Activated CD8-positive, alpha-beta T cell treated with anti-CD3 and anti-CD28 coated beads for 36 hours (primary cell): ENCODE data around the gene RPS6KC1. TPM values are rescaled to one million over a fixed set of nuclear protein-coding genes. Genes with fewer than 3 reads are reported as not detected.

Experiments
- ATAC-seq: fragments of 200-7000 bp; cut with Tn5 transposase; one replicate; pipeline ENCODE4 v1.10.0; 2021; ENCODE audit warnings: mild to moderate bottlenecking, moderate library complexity
- CTCF ChIA-PET: fragments of 350-600 bp; sonication (Branson Sonifier 250); formaldehyde crosslinking; loops from one replicate; lab custom pipeline; 2021; ENCODE audit warnings: antibody characterized with exemption; lab: Charles Lee
- POLR2A ChIA-PET: fragments of 350-600 bp; sonication (Branson Sonifier 250); formaldehyde crosslinking; loops from one replicate; lab custom pipeline; 2021; ENCODE audit warnings: antibody characterized with exemption; lab: Charles Lee
- DNase-seq: peaks from one replicate; pipeline ENCODE4 v3.0.0-alpha.2; 2020
- H3K27ac Mint-ChIP-seq: one replicate; pipeline ENCODE4 v1.8.0; 2021; ENCODE audit warnings: mild to moderate bottlenecking, mixed read lengths
- H3K27me3 Mint-ChIP-seq: one replicate; pipeline ENCODE4 v1.8.0; 2021; ENCODE audit warnings: mixed read lengths
- H3K36me3 Mint-ChIP-seq: one replicate; pipeline ENCODE4 v1.8.0; 2021; ENCODE audit warnings: low read depth, mixed read lengths
- H3K4me1 Mint-ChIP-seq: one replicate; pipeline ENCODE4 v1.8.0; 2021; ENCODE audit warnings: low read depth, mixed read lengths
- H3K4me3 Mint-ChIP-seq: one replicate; pipeline ENCODE4 v1.8.0; 2021; ENCODE audit warnings: mild to moderate bottlenecking, moderate library complexity, mixed read lengths
- H3K9me3 Mint-ChIP-seq: one replicate; pipeline ENCODE4 v1.8.0; 2021; ENCODE audit warnings: mixed read lengths
- intact Hi-C: fragments of 100-400 bp; cut with micrococcal nuclease; formaldehyde crosslinking; loops from one replicate; pipeline ENCODE4 v1.10.0; 2022
- total RNA-seq, 2 experiments: library from RNA; stranded (reverse); gene quantifications; one replicate each; pipeline ENCODE4 v1.2.3, GENCODE V29; 2021
- TF ChIP-seq, protein P1 (sequence below): fragments of 200-600 bp; IDR thresholded peaks from one replicate; pipeline ENCODE4 v1.8.0; 2022; ENCODE audit warnings: antibody characterized with exemption, mild to moderate bottlenecking

RPS6KC1 gene
- total RNA-seq, 2 experiments from 2014 or later: 5.3 TPM

DNA sequence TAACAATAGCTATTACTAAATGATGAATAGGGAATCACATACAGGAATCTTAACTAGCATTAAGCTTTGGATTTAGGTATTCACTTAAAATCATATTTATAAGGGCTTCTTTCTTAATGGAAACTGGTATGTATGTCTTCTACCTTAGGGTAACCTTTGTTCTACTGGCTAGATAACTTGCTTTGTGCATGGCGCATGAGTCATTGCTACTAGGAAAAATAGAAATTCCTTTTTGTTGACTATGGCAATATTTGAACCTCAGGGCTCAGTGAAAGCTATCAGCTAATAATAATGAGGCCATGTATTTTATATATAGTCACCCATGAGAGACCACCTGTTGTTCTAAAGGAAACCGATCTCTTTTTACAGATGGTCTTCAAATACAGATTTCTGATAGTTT, 72.5 kb downstream of the RPS6KC1 start:
- Mint-ChIP-seq H3K4me1 (no peaks in the 10 kb centered on the region), H3K27ac (no peak overlapping the region), H3K27me3 (no peaks in the 10 kb centered on the region), H3K4me3 (no peak overlapping the region), H3K9me3 (no peaks in the 10 kb centered on the region), H3K36me3 (no peaks in the 10 kb centered on the region)
- TF ChIP-seq, protein P1, sequence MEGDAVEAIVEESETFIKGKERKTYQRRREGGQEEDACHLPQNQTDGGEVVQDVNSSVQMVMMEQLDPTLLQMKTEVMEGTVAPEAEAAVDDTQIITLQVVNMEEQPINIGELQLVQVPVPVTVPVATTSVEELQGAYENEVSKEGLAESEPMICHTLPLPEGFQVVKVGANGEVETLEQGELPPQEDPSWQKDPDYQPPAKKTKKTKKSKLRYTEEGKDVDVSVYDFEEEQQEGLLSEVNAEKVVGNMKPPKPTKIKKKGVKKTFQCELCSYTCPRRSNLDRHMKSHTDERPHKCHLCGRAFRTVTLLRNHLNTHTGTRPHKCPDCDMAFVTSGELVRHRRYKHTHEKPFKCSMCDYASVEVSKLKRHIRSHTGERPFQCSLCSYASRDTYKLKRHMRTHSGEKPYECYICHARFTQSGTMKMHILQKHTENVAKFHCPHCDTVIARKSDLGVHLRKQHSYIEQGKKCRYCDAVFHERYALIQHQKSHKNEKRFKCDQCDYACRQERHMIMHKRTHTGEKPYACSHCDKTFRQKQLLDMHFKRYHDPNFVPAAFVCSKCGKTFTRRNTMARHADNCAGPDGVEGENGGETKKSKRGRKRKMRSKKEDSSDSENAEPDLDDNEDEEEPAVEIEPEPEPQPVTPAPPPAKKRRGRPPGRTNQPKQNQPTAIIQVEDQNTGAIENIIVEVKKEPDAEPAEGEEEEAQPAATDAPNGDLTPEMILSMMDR: no peak
- ChIA-PET CTCF (interaction anchor here (0.8 to 2.6 kb wide), 9 partner anchors 9 to 1207 kb away, joined by 3 to 7 read pairs (median 6); no protein-coding TSS in a partner anchor), POLR2A (no interaction called here)
- intact Hi-C loops: no loop called here
- ATAC-seq: no peak
- DNase-seq: no peak

DNA sequence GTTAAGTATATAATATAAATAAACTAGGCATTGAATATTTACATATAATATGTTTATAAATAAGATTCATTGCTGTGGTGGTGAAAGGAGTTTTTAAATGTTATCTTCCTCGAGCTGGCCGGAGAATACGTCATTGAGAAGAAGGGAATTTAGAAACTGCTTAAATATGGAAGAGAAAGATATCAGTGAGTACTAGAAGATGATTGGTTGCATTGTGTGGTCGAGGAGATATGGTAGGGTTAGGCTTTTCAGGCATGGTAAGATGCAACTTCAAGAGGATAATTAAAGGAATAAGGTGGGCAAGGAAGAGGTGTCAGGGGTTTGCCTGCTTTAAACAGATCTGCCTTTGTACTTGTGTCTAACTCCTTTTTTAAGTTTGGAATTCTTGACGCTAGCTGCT, 73.5 kb downstream of the RPS6KC1 start:
- H3K36me3 Mint-ChIP-seq: no peaks in the 10 kb centered on the region
- ChIA-PET CTCF (interaction anchor here (1.8 kb wide), 1 partner anchor 1204 kb away, joined by 6 read pairs; no protein-coding TSS in a partner anchor), POLR2A (interaction anchor here (0.7 kb wide), 1 partner anchor 43 kb away, joined by 3 read pairs; no protein-coding TSS in a partner anchor)
- ATAC-seq (no peak), DNase-seq (no peak)
- H3K27me3 Mint-ChIP-seq: no peaks in the 10 kb centered on the region
- no peak overlapping the region for H3K4me3 Mint-ChIP-seq
- H3K27ac Mint-ChIP-seq: no peak overlapping the region
- intact Hi-C loops: no loop called here
- no peaks in the 10 kb centered on the region for H3K9me3 Mint-ChIP-seq
- no peaks in the 10 kb centered on the region for H3K4me1 Mint-ChIP-seq
- TF ChIP-seq, protein P1: no peak

DNA sequence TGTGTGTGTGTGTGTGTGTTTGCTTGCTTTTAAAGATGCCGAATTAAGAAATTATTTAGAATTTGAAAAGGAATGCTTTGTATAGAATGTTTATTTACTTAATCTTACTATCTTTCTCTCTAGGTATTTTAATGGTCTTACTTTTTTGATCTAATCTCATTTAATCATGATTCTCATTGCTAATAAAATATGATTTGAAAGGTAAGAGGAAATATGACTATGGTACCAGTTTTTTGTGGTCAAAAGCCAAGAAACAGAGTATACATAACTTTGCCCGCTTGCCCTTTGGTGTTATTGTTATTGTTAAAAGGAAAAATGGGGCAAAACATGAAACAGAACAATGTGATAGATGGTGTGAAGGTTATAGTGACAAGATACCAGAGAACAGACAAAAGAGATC, 74.6 kb downstream of the RPS6KC1 start:
- Mint-ChIP-seq H3K27ac (no peak overlapping the region), H3K27me3 (no peaks in the 10 kb centered on the region), H3K9me3 (no peaks in the 10 kb centered on the region), H3K4me1 (no peaks in the 10 kb centered on the region), H3K36me3 (no peaks in the 10 kb centered on the region), H3K4me3 (no peak overlapping the region)
- DNase-seq: no peak
- ChIA-PET CTCF (no interaction called here), POLR2A (no interaction called here)
- ATAC-seq: no peak
- TF ChIP-seq, protein P1: no peak
- intact Hi-C loops: no loop called here

DNA sequence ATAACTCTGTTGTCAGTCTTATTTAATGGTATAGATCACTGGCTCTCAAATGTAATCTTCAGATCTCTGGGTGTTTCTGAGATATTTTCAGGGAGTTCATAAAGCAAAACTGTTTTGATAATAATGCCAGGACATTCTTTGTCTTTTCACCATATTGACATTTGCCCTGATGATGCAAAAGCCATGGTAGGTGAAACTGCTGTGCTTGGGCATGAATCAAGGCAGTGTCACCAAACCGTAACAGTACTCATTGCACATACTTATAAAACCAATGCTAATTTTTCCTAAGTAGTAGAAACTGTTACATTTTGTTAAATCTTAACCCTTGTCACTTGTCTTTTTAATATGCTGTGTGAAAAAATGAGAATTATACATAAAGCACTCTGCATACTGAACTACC, 76.0 kb downstream of the RPS6KC1 start:
- ATAC-seq: no peak
- Mint-ChIP-seq H3K9me3 (no peaks in the 10 kb centered on the region), H3K27me3 (no peaks in the 10 kb centered on the region), H3K36me3 (no peaks in the 10 kb centered on the region), H3K27ac (no peak overlapping the region), H3K4me3 (no peak overlapping the region), H3K4me1 (no peaks in the 10 kb centered on the region)
- TF ChIP-seq, protein P1: no peak
- CTCF ChIA-PET: no interaction called here
- no peak for DNase-seq
- intact Hi-C loops: no loop called here
- POLR2A ChIA-PET: no interaction called here

DNA sequence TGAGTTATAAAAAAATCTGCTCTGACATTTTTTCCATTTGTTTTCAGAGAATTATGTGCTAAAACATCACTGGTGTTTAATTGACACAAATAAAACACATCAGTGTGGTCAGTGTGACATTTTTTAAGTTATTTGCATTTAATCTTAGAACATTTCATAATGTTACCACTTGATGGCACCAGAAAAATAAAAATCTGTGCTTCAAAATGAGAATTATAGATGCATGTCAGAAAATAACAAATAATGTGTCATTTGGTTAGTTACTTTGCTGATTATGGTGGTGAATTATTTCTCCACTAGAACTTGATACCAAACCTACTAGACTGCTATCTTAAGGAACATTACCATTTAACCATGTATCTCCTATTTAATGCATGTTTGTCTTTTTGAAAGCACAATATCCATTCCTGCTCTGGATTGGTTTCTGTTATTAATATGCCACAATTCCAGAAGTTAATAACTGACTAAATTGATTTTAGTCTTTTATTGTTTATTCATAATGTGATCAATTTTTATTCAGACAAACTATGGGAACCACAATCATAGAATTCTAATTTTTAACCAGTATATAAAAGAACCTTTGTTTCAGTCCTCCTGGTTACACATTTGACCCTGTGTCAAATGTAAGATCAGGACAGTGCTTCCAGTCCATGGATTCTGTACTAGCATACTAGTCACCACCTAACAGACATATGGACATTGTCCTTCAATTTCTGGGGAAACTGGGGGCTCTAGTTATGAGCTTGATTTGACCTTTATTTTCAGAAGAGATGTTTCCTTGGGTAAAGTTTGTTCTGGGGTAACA, 81.0 kb downstream of the RPS6KC1 start:
- ChIA-PET POLR2A (no interaction called here), CTCF (interaction anchor here (1.9 kb wide), 1 partner anchor 9 kb away, joined by 7 read pairs; no protein-coding TSS in a partner anchor)
- intact Hi-C loops: no loop called here
- ATAC-seq: no peak
- Mint-ChIP-seq H3K4me3 (no peak overlapping the region), H3K27me3 (no peaks in the 10 kb centered on the region), H3K4me1 (no peaks in the 10 kb centered on the region), H3K27ac (no peak overlapping the region), H3K36me3 (no peaks in the 10 kb centered on the region), H3K9me3 (no peaks in the 10 kb centered on the region)
- TF ChIP-seq, protein P1: no peak
- DNase-seq: no peak
